Astrocyte (in vitro differentiated cells and primary cell): Measurements from ENCODE around the gene KCND2.

ENCODE experiments used
- CTCF ChIP-seq: IDR thresholded peaks from 2 replicates; pipeline ENCODE4 v1.5.1; 2011; ENCODE audit warnings: low read depth, mild to moderate bottlenecking, inconsistent platforms, low read length, moderate library complexity; ENCODE audit not compliant: insufficient read depth
- EZH2 ChIP-seq: IDR thresholded peaks from 2 replicates; pipeline ENCODE4 v1.6.1; 2012; ENCODE audit warnings: mild to moderate bottlenecking, low read length, inconsistent platforms; ENCODE audit not compliant: insufficient read depth

GRCh38 chr7:120373174-120373573, 100.2 kb downstream of the KCND2 start:
- TF ChIP-seq CTCF, result no peak
- TF ChIP-seq EZH2, result no peak
